GM12878 (cell line): Measurements from ENCODE around the gene GCLM. TPM values are rescaled to one million over a fixed set of nuclear protein-coding genes. Genes with fewer than 3 reads are reported as not detected.

Experiments used
- ATAC-seq: fragments of 200-7000 bp; cut with Tn5 transposase; 3 replicates; pipeline ENCODE4 v1.9.1; 2020; ENCODE audit warnings: mild to moderate bottlenecking, moderate library complexity
- BruUV-seq: library from RNA; stranded (reverse); fragments of 400-500 nt; replicated peaks from 2 replicates; lab custom pipeline; 2021; lab: Mats Ljungman, UMichigan
- CTCF ChIA-PET: fragments of 300-600 bp; sonication (Branson Sonifier 250); formaldehyde crosslinking; extraction: SDS; loops from one replicate; lab custom pipeline; 2021; ENCODE audit warnings: inconsistent platforms; lab: Yijun Ruan, JAX
- POLR2A ChIA-PET: fragments of 350-600 bp; formaldehyde crosslinking; extraction: SDS; loops from one replicate; lab custom pipeline; 2021; ENCODE audit warnings: inconsistent platforms; lab: Charles Lee
- RAD21 ChIA-PET: fragments of 300-600 bp; sonication (Branson Sonifier 250); formaldehyde crosslinking; loops from one replicate; lab custom pipeline; 2023; ENCODE audit warnings: antibody characterized with exemption; ENCODE audit not compliant: unreplicated experiment; lab: Charles Lee
- SMC1A ChIA-PET: fragments of 300-600 bp; sonication (Branson Sonifier 250); formaldehyde crosslinking; loops from one replicate; lab custom pipeline; 2023; ENCODE audit not compliant: unreplicated experiment, uncharacterized antibody; lab: Charles Lee
- DNase-seq: peaks from one replicate; pipeline ENCODE4 v3.0.0-alpha.2; 2011; ENCODE audit warnings: low read depth, low spot score
- FAIRE-seq: peaks from 3 replicates; lab custom pipeline; 2011; peaks lifted over from hg19 to GRCh38; lab: Jason Lieb, UNC
- H2AFZ ChIP-seq: 2 replicates; pipeline ENCODE4 v1.6.0; 2011; ENCODE audit warnings: low read depth, low read length, control low read depth; ENCODE audit not compliant: control insufficient read depth
- H3K27ac ChIP-seq: 2 replicates; pipeline ENCODE4 v1.5.1; 2011; ENCODE audit warnings: control low read depth; ENCODE audit not compliant: control insufficient read depth, insufficient read depth
- H3K27me3 ChIP-seq, 2 experiments: replicated peaks in 1 of 2; 2 replicates each; pipeline versions ENCODE4 v1.6.0 to v1.6.1; 2011; ENCODE audit warnings: low read length in 1 of 2; ENCODE audit not compliant: control insufficient read depth in 2 of 2, insufficient read depth in 2 of 2
- H3K36me3 ChIP-seq, 2 experiments: 2 replicates each; pipeline ENCODE4 v1.5.1; 2011; ENCODE audit warnings: low read length in 1 of 2; ENCODE audit not compliant: control insufficient read depth in 2 of 2, insufficient read depth in 2 of 2
- H3K4me1 ChIP-seq: 2 replicates; pipeline ENCODE4 v1.6.1; 2011; ENCODE audit warnings: mild to moderate bottlenecking, low read length, moderate library complexity, mixed read lengths; ENCODE audit not compliant: control insufficient read depth, insufficient read depth
- H3K4me2 ChIP-seq: 2 replicates; pipeline ENCODE4 v1.6.0; 2011; ENCODE audit warnings: control low read depth; ENCODE audit not compliant: control insufficient read depth, insufficient read depth
- H3K4me3 ChIP-seq: fragments of 200-600 bp; sonication (generic); 2 replicates; pipeline ENCODE4 v1.5.1; 2016
- H3K79me2 ChIP-seq: 2 replicates; pipeline ENCODE4 v1.6.0; 2011; ENCODE audit warnings: low read length; ENCODE audit not compliant: control insufficient read depth, insufficient read depth
- H3K9ac ChIP-seq: 2 replicates; pipeline ENCODE4 v1.8.0; 2011; ENCODE audit warnings: low read length, control low read depth, mixed read lengths; ENCODE audit not compliant: control insufficient read depth, insufficient read depth
- H3K9me3 ChIP-seq: replicated peaks from 3 replicates; pipeline ENCODE4 v1.5.1; 2011; ENCODE audit warnings: mild to moderate bottlenecking, low read length; ENCODE audit not compliant: control insufficient read depth, insufficient read depth
- H4K20me1 ChIP-seq: 2 replicates; pipeline ENCODE4 v1.6.0; 2011; ENCODE audit not compliant: control insufficient read depth, insufficient read depth
- BHLHE40 ChIP-seq, 2 experiments: fragments of 450-650 bp in 1 of 2; IDR thresholded peaks; 2 replicates each; pipeline ENCODE4 v1.6.1; 2011 to 2017; ENCODE audit warnings: low read depth in 2 of 2, borderline replicate concordance in 1 of 2, improper control_type of control experiment in 1 of 2, low read length in 1 of 2, mild to moderate bottlenecking in 1 of 2
- CREM ChIP-seq: IDR thresholded peaks from 2 replicates; pipeline ENCODE4 v1.6.1; 2014; ENCODE audit warnings: antibody characterized with exemption, low read depth
- MTA3 ChIP-seq: IDR thresholded peaks from 2 replicates; pipeline ENCODE4 v1.6.1; 2012; ENCODE audit warnings: low read length, inconsistent platforms, borderline replicate concordance
- PAX5 ChIP-seq: IDR thresholded peaks from 2 replicates; pipeline ENCODE4 v1.6.1; 2011; ENCODE audit warnings: low read depth, low read length, borderline replicate concordance
- RUNX3 ChIP-seq: IDR thresholded peaks from 2 replicates; pipeline ENCODE4 v1.6.1; 2012; ENCODE audit warnings: low read length, inconsistent platforms
- TAF1 ChIP-seq: IDR thresholded peaks from 2 replicates; pipeline ENCODE4 v1.6.1; 2011; ENCODE audit warnings: mild to moderate bottlenecking, low read depth, low read length, borderline replicate concordance
- YBX1 ChIP-seq: fragments of 450-650 bp; IDR thresholded peaks from 2 replicates; pipeline ENCODE4 v1.6.1; 2016; ENCODE audit warnings: antibody characterized with exemption
- WGBS: methylation state at CpG from one replicate; pipeline ENCODE4 v1.1.6; 2016; ENCODE audit warnings: low lambda C conversion rate; ENCODE audit not compliant: insufficient replicate concordance, insufficient coverage; ENCODE audit errors: missing lambda C conversion rate; 5-methylcytosine and 5-hydroxymethylcytosine counted together
- in situ Hi-C: fragments of 300-500 bp; cut with MboI; formaldehyde crosslinking; loops from 9 replicates; pipeline ENCODE4 v1.14.3; 2018; ENCODE audit warnings: mixed read lengths
- intact Hi-C: fragments of 100-400 bp; cut with micrococcal nuclease; formaldehyde crosslinking; loops from one replicate; pipeline ENCODE4 v1.14.2; 2022; ENCODE audit not compliant: unreplicated experiment
- polyA plus RNA-seq, 11 experiments: library from polyadenylated mRNA; depleted of rRNA in 4 of 11; unstranded in 6 of 11; stranded (reverse) in 5 of 11; fragments of >200 nt; fragmentation: Nextera tagmentation in 4 of 11; fragmentation: Illumina TruSeq in 1 of 11; extraction: Ambion mirVana in 4 of 11; extraction: Trizol in 1 of 11; gene quantifications; 1 replicate in 1 of 11; 2 replicates in 10 of 11; pipeline versions ENCODE4 v1.2.1 to v1.2.3, GENCODE V29; 2011 to 2016; ENCODE audit warnings: inconsistent platforms in 2 of 11, missing spikeins in 2 of 11, low read depth in 1 of 11
- total RNA-seq, 4 experiments: library from RNA; depleted of rRNA in 3 of 4; stranded (reverse); fragments of >200 nt in 3 of 4; fragmentation: Illumina TruSeq in 1 of 4; extraction: Trizol in 1 of 4; gene quantifications; 2 replicates each; pipeline versions ENCODE4 v1.2.1 to v1.2.3, GENCODE V29; 2013 to 2021
- TF ChIP-seq, protein P1 (sequence below): fragments of 450-650 bp; conservative IDR thresholded peaks from 2 replicates; pipeline ENCODE4 v1.6.1; 2017; ENCODE audit warnings: mild to moderate bottlenecking, moderate library complexity
- TF ChIP-seq, protein P2 (sequence below): IDR thresholded peaks from 2 replicates; pipeline ENCODE4 v1.6.1; 2012; ENCODE audit warnings: low read depth, low read length, improper control_type of control experiment

GCLM gene
- total and polyA plus RNA-seq, 10 of the 15 experiments (the other 5 are each of a cell fraction or from before 2014, with no cell fraction given) = 2.6 to 17.3 (median 6.9) TPM

DNA sequence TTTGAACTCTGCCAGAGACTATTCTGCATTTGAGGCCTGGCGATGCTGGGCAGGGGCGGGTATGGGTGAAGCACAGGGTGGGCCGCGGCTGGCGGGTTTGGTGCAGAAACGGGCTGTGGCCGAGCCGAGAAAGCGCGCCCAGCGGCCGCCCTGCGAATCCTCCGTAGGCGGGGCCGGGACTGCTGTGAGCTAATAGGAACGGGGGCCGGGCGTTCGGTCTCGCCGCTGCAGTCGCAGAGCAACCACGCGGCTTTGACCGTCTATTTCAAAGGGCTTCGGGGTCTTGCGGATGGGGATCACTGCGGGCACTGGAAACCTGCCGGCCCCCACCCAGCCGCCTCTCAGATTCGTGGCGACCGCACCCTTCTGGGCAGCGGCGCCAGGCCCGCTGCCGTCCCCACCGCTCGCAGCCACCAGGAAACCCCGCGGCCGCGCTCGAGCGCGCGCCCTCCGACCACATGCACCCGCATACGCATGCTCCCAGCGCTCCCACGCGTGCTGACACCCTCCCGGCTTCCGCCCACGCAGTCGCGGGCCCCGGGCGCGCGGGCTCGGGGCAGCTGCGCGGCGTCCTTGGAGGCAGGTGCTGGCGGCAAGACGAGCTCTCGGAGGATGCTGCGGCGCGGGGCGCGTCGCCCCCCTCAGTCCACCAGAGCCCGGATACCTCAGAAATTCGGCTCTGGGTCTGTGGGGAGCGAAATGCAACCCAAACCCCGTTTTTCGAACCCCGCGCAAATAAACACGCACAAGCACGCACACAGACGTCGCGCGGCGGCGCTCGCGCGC, 62.8 kb downstream of the GCLM start (continued):
- TF ChIP-seq, protein P1, sequence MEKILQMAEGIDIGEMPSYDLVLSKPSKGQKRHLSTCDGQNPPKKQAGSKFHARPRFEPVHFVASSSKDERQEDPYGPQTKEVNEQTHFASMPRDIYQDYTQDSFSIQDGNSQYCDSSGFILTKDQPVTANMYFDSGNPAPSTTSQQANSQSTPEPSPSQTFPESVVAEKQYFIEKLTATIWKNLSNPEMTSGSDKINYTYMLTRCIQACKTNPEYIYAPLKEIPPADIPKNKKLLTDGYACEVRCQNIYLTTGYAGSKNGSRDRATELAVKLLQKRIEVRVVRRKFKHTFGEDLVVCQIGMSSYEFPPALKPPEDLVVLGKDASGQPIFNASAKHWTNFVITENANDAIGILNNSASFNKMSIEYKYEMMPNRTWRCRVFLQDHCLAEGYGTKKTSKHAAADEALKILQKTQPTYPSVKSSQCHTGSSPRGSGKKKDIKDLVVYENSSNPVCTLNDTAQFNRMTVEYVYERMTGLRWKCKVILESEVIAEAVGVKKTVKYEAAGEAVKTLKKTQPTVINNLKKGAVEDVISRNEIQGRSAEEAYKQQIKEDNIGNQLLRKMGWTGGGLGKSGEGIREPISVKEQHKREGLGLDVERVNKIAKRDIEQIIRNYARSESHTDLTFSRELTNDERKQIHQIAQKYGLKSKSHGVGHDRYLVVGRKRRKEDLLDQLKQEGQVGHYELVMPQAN = peak; percentile 72
- peak; percentile 61; the same call in 1 of the 2 replicates for TF ChIP-seq PAX5
- TF ChIP-seq RUNX3 = peak; percentile 35; the same call in 1 of the 2 replicates
- TF ChIP-seq TAF1 = 0 out of 2 replicates have a peak, but pooled peaks have one; percentile 16
- no peak; the same call in 1 of the 2 replicates for TF ChIP-seq CREM
- TF ChIP-seq BHLHE40 (IDR thresholded peaks at IDR 0.05; ENCODE audit: borderline replicate concordance in 1 of 2, low read depth in 2 of 2, low read length in 1 of 2) = peak; percentile 75 to 90; a peak in 3 of 4 replicates

DNA sequence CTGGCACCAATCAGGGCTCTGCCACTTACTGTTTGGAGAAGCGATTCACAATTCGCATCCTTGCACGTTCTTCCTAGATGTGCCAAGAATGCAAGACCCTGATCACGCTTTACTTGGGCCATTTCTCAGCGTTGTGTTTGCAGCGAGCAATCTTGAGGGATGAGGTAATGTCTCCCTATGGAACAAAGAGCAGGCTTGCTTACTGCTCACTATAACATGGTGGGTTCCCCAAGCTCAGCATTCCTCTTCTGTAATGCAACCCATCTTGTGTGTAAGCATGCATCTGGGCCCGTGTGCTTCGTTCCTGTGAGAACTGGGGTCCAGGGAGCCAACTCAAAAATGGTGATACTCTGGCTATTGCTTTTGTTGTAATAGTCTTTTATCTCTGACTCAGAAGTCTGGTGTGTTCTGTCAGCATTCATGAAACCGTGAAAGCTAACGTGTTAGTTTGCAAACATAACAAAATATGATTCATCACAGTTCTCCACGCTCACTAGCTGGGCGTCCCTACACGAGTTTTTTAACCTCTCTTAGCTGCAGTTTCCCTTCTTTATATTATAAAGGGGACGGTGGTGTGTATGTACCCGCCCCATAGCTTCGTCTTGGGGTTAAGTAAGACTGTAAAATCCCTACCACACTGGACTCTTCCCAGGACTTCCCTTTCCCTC, 63.6 kb downstream of the GCLM start:
- peak overlapping the region; percentile 73 for H3K9ac ChIP-seq
- CTCF ChIA-PET = interaction anchor here (1.0 to 10.6 kb wide), 12 partner anchors 31 to 767 kb away, joined by 3 to 156 read pairs (median 5); partner anchors contain the start of genes DNTTIP2 and MTF2
- POLR2A ChIA-PET = interaction anchor here (0.9 to 1.0 kb wide), 2 partner anchors 34 to 129 kb away, joined by 3 read pairs; no protein-coding TSS in a partner anchor
- SMC1A ChIA-PET = interaction anchor here (0.7 to 5.0 kb wide), 13 partner anchors 28 to 754 kb away, joined by 3 to 90 read pairs (median 3); partner anchors contain the start of gene GCLM
- FAIRE-seq (no peak), DNase-seq (no peak), ATAC-seq (peak; percentile 7)
- H3K4me3 ChIP-seq = peak overlapping the region; percentile 84
- no peaks in the 10 kb centered on the region for H3K79me2 ChIP-seq
- no peaks in the 10 kb centered on the region for H3K36me3 ChIP-seq
- no peak overlapping the region for H3K27ac ChIP-seq
- H2AFZ ChIP-seq = peak overlapping the region; percentile 96
- RAD21 ChIA-PET = interaction anchor here (0.8 to 6.9 kb wide), 15 partner anchors 27 to 765 kb away, joined by 3 to 114 read pairs (median 4); partner anchors contain the start of gene DNTTIP2
- WGBS = 37% methylated on average over 16 of the region's 16 CpGs
- peak overlapping the region; percentile 91 for H3K4me2 ChIP-seq
- peaks cover 6% of the 10 kb centered on the region for H3K4me1 ChIP-seq
- intact Hi-C loops = loop anchor here (2.0 to 5.0 kb wide), 4 partner anchors 33 to 667 kb away; partner anchors contain the start of genes DNTTIP2, DR1 and GCLM
- TF ChIP-seq, protein P2, sequence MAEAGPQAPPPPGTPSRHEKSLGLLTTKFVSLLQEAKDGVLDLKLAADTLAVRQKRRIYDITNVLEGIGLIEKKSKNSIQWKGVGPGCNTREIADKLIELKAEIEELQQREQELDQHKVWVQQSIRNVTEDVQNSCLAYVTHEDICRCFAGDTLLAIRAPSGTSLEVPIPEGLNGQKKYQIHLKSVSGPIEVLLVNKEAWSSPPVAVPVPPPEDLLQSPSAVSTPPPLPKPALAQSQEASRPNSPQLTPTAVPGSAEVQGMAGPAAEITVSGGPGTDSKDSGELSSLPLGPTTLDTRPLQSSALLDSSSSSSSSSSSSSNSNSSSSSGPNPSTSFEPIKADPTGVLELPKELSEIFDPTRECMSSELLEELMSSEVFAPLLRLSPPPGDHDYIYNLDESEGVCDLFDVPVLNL = 0 out of 2 replicates have a peak, but pooled peaks have one; percentile 34
- no peak for TF ChIP-seq PAX5
- no peak for TF ChIP-seq MTA3
- no peak for TF ChIP-seq YBX1
- H4K20me1 ChIP-seq = no peaks in the 10 kb centered on the region
- no TSS peak for BruUV-seq
- no peaks in the 10 kb centered on the region for H3K27me3 ChIP-seq
- in situ Hi-C loops = loop anchor here (10.0 to 25.0 kb wide), 2 partner anchors 408 to 541 kb away; partner anchors contain the start of gene FNBP1L
- H3K9me3 ChIP-seq = no peaks in the 10 kb centered on the region; the same call in 1 of the 3 replicates
